HG02798 (cell line): ENCODE results near the gene GREM2.

ENCODE experiments used
- ATAC-seq: cut with Tn5 transposase; IDR thresholded peaks from one replicate; pipeline ENCODE4 v1.9.1; 2021; ENCODE audit warnings: mild to moderate bottlenecking; ENCODE audit not compliant: unreplicated experiment, poor library complexity

GREM2 gene

DNA sequence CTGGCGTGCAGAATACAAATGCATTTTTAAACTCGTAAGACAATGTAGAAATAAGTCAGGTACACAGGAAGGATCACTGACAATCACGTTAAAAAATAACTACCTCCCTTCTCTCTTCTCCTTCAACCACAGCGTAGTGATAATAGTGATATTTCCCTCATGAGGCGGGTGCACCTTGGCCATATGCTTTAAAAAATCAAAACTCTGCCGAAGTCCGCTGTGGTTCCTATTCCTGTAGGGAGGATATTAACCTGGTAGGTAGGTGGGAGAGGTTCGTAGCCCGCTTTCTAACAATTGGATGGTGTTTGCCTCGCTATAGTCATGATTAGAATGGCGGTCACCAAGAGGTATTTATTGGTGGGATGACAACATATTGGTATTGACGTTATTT, 732 bp downstream of the GREM2 start:
- no peak for ATAC-seq

DNA sequence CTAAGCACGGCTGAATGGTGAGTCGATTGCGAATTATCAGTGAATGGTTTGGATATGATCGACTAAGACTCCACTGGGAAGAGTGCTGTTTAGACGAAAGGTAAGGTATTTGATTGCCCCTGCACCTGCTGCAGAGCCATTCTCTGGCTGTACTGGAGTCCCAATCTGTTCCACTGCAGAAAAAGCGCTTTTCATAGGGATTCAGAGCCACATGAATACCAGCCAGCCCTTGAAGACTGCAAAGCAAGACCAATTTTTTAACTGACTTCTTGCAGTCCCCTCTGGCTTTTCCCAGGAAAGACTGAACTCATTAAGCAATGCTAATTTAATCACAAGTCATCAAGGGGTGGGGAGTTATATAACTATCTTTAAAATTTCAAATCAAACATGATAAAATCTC, 1.3 kb downstream of the GREM2 start:
- no peak for ATAC-seq

DNA sequence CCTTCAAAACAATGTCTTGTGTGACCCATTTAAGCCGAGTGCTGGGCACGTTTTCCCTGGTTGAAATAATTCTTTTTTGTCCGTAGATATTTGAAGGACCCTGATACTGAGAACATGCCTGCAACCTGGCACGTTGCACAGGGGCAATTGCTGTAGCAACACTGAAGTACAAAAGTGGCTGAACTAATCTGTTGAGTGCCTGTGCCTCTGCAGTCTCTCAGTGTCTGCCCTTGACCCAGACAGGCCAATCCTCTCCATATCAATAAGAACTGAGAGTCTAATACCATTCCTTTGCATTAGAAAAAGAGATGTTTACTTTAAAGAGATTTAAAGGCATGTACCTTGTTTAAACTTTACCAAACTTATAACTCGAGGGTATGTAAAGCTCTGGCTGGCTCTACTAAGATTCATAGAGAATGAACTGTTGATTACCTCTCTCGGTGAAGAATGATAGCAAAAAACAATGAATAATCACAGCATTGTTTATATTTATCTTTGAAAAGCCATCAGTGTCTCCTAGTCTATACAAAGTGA, 2.4 kb downstream of the GREM2 start:
- ATAC-seq: no peak

DNA sequence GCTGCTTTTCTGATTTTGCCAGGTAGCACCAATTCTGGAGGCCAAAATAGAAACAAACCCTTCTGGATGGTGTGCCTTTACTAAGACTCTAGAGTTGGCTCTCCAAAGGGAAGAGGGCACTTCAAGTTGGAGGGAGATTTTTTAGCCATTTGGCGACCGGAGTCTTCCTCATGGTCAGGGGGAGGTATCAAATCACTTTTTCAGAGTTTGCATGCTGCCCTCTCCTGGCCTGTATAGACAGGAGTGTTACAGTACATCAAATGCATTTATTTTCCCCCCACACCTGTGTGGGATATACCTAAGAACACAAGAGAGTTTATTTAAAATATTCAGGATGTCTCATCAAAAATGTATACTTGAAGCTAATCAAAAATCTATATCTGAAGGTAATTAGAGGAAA, 3.2 kb downstream of the GREM2 start:
- no peak for ATAC-seq

GRCh38 chr1:240607006-240607405, 4.9 kb downstream of the GREM2 start:
- no peak for ATAC-seq

DNA sequence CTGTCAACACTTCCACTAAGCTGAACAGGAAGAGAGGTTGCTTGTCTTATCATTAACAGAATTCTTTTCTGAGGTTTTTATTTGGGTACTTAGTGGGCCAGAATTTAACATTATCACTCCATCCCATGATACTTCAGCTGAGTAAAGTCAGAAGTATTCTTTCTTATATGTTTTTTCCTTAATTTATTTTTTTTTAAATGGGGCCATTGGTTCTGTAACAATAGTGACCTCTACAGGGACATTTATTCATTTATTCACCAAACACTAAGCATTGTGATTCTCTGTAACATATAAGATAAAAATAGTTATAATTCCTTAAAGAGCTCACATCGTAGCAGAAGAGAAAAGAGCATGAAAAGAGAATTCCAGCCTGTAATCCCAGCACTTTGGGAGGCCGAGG, 9.8 kb downstream of the GREM2 start:
- no peak for ATAC-seq

GRCh38 chr1:240599830-240600229, 12.1 kb downstream of the GREM2 start:
- no peak for ATAC-seq

DNA sequence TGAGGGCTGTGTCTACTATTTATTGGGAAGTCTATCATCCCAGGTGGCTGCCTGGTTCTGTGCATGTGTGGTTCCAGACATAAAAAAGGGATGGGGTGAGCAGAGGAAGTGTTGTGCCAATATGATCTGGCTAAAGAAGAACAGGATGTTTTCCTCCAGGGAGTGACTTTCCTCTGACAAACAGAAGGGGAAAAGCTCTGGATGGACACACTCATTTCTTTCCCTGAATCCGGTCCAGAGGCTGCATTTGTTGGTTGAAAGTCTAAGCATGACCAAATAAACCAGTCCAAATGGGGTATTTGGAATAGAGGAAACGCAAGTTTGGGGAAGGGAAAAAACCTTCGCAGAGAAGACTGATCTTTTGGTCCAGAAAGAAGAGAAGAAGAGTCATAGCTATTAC, 12.7 kb downstream of the GREM2 start:
- no peak for ATAC-seq

DNA sequence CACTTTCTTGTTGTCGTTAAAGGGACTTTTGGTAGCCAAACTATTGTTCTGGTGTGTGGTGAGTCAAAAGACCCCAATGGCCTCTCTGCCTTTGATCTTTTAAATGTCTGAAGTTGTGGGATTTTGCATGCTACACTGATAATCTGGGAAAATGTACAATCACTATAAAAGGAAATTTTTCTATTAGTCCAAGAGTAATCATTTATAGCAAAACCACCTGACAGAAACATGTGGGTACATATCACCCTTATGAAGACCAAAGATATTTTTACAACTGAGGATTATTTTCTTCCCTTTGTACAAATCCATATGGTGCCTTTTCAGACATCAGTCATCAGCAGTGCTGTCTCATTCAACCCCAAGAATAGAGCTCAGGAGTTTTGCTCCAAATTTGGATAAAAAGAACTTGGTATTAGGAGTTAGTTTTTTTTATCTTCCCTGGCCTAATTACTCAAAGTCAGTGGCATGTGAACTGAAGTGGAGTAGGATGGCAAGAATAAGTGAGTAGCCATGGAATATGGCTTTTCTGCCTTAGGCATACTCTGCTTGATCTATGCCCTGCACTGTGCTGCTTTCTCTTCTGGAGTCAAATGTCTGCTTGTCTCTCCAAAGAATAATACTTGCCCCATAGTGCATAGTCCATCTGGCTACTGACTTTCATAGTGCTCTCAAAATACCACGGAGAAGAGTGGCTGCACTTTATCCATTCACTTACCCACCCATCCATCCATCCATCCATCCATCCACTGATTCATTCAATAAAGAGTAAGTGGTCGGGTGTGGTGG, 13.5 kb downstream of the GREM2 start:
- ATAC-seq: no peak

GRCh38 chr1:240597153-240597745, 14.7 kb downstream of the GREM2 start:
- ATAC-seq: no peak

DNA sequence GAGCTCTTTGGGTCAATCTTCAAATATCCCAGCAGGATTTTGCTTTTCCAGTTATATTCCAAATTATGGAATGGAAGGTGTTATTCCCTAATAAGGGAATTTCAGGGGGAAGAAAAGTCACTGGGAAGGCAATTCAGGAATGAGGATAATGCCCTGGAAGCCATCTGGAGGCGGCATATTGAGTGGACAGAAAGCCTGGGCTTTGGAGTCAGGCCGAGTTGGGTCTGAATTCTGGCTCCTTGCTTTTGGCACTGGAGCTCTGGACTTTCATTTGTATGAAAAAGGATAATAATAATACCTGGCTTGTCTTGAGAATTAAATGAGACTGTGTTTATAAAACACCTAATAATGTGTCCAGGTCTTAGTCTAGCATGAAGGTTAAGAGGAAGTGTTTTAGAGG, 16.5 kb downstream of the GREM2 start:
- ATAC-seq: no peak

- no peak for ATAC-seq
Observed at GRCh38 chr1:240591564-240591963, 20.4 kb downstream of the GREM2 start.

DNA sequence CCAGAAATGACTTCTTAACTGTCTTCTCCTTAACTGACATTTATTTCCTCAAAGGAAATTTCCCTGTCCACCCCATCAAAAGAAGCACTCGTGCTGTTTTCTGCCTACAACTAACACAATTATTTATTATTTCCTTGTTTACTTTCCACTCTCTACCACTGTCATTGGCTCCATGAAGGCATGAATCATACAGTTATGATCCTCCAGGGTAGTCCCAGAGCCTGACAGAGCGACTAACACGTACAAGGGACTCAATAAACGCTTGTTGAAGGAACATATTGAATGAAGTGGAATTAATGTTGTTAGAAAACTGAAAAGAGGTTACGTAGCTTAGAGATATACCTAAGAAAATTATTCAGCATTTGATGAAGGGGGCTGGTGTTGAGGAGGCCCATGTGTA, 20.9 kb downstream of the GREM2 start:
- ATAC-seq: no peak

DNA sequence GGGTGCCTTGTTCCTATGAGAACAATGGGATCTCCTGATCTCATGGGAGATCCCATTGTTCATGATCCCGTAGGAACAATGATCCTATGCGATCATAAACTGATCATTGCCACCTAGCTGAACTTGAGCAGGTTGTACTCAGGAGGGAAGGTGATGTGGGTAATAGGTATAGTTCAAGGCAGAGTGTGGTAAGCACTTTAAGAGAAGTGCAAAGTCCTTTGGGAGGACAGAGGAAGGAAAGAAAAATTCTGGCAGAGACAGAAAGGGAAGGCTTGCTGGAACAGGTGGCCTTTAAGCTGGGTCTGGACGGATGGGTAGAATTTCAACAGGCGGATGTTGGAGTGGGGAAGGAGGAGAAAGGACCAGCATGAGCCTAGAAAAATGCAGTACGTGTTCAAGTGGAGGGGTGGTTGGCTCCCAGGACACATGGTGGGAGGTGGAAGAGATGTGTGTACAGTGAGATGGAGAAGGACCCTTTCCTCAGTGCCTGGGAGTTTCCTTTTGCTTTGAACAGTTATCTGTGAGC, 22.3 kb downstream of the GREM2 start:
- ATAC-seq: no peak

DNA sequence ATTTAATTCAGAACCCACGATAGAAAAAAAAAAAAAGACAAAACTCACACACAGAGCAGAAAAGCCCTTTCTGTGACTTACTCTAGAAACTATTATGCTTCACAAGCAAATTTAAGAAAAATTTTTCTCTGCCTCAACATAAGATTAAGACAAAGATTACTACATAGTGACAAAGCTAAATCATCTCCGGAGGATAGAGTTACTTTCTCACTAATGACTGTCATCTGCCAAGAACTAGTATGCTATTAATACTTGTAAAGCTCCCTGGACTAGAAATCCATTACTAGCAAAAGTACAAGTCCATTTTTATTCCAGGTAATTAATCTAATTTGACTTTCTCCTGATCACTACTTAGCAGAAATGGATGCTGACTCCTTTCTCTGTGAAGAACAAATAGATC, 25.9 kb downstream of the GREM2 start:
- no peak for ATAC-seq

DNA sequence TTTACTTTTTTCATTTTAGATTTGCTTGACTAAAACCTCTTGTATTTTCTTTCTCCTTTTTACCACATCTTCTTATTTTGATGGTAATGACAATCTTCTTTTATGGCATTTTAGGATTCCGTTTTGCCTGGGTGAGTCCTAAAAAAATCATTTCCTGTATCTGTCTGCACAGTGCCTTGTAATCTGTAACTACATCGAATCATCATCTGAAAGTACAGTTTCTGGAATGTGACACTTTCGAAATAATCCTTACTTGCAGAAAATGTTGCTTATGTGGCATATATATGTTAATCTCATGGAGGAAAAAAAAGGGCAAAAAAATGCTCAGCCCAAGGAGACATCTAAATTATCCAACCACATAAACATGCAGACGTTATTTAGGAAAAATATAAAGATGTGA, 29.0 kb downstream of the GREM2 start:
- no peak for ATAC-seq

- no peak for ATAC-seq
Observed at GRCh38 chr1:240579511-240579910, 32.4 kb downstream of the GREM2 start.

GRCh38 chr1:240577095-240577494, 34.9 kb downstream of the GREM2 start:
- no peak for ATAC-seq

GRCh38 chr1:240575981-240576662, 35.8 kb downstream of the GREM2 start:
- peak; percentile 60 for ATAC-seq

DNA sequence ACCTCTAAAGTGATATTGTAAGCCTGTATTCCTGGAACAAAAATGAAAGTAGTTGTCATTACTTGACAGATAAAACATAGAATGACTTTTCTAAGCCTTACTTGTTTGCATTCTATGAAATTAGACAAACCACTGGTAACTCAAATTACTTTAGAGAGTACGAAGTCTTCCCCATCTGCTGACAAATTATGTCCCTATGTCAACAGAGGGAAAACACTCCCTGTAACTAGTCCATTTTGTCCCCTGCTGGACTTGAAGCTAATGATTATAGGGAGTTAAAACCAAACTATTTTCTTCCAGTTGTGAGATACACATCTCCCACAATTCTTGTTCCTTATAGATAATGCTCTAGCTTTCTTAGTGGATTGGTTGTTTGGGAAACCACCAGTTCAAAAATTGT, 39.6 kb downstream of the GREM2 start:
- no peak for ATAC-seq

DNA sequence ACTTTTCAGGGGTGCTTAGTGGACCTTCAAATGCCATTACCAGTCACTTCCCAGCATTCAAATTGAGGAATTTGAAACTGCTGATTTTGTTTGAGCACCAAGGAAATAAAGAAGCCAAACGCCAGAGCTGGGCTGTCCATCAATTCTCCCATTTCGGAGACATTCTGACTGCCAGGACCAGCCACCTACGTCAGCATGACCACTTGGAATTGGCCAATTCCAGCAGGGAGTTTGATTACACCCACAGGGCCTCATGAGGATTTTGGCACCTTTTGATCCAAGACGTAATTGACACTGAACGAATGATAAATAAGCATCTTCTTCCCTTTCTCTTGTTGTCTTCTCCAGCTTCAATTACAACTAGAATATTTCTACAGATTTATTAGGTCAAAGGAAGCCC, 40.2 kb downstream of the GREM2 start:
- ATAC-seq: no peak
